HS-5 (cell line): Measurements from ENCODE around the gene CMSS1.
A peak's percentile ranks its signal among the peaks of the same experiment; 100 is the strongest.

Source experiments
- DNase-seq: peaks from one replicate; pipeline ENCODE4 v3.0.0-alpha.2; 2012; ENCODE audit warnings: low read depth

Gene CMSS1

DNA sequence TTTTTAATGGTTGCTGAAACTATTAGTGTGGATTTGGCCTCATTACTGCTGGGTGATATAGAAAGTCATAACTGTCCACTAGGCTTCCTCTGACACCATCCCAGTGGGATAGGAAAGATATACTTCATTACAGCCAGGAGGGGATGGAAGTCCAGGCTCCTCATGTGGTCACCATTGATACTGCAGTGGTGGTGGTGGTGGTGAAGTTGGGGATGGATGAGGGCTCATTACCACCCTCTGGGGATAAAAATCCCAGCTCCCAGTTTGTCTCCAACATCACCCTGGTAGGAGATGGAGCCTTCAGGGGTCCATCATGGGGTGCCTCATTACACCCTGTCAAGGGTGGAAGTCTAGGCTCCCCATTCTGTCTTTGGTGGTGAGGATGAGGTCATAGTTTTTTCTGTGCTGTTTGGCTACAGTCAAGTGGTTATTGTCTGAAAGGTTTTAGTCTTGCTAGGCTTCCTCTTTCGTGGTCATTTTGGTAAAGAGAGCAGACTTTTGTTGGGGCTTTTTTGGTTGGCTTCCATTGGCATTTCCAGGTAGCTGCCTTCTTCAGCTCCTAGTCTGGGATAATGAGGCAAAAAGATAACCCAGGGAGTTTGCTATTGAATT, 326.7 kb downstream of the CMSS1 start:
- DNase-seq: no peak

DNA sequence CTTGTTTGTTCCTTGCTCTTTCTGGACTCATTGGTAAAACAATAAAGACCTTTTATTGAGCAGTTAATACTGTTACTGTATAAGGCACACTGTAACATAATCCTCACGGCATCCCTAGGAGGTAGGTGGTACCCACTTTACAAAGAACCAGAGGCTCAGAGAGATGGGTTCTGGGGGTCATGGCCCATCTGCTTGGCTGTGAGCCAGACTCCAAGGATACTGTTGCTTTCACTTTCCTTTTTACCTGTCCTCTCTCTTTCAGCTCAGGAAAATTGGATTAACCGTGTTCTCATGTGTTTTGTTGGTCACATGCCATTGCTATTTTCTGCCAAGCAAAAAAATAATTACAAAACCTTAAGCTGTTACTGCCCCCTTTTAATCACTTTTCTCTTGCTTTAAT, 331.5 kb downstream of the CMSS1 start:
- no peak for DNase-seq

DNA sequence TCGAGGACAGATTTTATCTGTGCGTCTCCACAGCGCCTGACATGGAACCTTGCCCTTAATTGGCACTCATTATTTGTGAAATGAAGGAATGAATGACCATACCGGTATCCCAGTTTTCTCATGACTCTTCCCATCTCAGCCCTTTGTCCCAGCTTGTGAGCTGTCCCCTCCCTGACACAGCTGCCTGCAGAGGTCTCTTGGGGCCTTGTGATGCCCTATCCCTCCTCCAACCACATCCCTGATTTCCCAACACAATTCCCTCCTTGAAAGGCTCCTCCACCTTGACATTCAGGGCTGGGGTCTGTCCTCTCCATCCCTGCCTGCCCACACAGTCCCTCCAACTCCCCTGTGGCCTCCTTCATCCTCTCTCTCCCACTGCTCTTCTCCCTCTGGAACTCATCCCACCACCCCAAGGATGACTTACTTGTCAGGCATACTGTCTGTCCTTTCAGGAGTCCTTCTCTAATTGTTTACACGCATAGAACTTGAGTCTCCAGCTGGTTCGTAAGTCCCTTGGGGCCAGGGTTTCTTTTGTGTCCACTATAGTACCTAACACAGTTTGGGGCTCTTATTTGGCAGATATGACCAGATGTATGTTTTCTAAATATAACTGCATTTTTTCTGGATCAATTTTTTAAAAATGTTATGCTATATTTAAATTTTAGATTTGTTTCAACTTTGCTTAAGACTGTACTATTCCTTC, 332.2 kb downstream of the CMSS1 start:
- DNase-seq: no peak

GRCh38 chr3:100150473-100150872, 332.8 kb downstream of the CMSS1 start:
- DNase-seq: no peak

DNA sequence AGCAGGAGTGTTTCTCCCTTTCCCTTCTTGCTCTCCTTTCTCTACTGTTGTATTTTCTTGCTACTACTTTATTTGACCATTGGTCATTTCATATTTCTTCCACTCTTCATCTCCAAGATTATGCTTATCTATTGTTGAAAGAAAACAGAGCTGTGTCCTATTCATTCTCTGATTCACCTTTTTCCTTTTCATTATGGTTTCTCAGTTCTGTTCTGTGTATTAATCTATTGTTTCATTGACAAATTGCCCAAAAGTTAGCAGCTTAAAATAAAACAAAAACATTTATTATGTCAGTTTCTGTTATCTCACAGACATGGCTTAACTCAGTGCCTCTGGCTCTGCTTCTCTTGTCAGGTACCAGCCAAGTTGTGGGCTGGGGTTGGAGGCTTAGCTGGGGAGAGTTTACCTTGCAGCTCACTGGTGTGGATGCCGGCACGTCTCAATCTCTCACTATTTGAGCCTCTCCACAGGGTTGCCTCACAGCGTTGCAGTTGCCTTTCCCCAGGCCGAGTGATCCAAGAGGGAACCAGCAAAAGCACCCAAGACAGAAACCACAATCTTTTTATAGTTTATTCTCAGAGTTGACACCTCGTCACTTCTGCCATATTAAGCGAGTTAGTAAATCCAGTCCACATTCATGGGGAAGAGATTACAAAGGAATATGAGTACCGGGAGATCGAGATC, 333.5 kb downstream of the CMSS1 start:
- DNase-seq: no peak

GRCh38 chr3:100154171-100154570, 336.5 kb downstream of the CMSS1 start:
- DNase-seq: no peak

DNA sequence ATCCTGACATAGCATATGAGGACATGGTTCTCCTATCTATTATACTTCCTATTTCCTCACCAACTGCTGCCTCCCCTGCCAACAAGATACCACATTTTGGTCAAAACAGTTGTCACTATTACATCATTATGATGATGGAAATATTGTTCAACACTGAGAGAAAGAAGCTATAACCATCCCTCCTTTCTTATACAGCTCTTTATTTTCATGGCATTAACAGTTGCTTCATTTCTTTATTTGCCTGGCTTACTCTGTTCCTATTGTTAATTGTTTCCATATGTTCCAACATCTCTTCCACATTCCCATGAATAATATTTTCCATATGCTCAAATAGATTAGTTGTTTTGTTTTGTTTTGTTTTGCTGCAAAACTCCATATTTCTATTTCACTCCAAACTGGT, 337.5 kb downstream of the CMSS1 start:
- DNase-seq: peak; percentile 30

- no peak for DNase-seq
These were observed 337.9 kb downstream of the CMSS1 start for GRCh38 chr3:100155590-100155989.

DNA sequence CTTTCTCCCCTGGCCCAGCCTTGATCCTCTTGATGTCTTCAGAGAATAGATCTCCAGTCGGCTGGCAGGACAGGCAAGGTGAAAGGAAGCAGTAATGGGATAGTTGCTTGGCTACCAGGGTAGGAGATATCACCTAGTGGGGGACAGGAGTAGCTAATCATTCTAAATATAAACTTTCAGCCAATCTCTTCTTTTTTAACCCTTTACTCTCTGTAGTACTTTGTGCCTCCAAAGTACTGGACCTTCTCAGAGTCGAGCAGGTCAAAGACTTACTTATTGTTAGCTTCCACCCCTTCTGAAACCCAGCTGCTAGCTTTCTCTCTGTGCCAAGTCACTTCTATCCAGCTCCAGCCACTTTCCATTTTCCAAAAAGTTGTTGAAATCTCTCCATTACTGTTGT, 340.0 kb downstream of the CMSS1 start:
- DNase-seq: no peak

DNA sequence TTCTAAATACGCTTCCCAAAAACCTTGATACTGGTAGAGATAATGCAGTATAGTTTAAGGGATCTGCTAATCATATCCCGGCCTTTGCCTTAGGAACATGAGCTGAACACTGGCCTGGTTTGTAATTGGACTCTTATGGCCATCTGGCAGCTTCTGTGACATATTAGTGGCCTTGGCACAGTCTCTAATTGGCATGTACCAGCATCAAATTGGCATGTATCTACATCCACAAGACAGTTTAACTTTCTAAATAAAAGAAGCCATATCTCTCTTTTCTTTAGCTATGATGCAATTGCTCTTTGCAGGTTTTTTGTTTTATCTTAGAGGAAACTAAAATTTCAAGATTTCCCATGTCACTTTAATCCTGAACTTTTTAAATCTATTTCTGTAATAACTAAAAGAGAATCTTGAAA, 341.3 kb downstream of the CMSS1 start:
- DNase-seq: no peak

DNA sequence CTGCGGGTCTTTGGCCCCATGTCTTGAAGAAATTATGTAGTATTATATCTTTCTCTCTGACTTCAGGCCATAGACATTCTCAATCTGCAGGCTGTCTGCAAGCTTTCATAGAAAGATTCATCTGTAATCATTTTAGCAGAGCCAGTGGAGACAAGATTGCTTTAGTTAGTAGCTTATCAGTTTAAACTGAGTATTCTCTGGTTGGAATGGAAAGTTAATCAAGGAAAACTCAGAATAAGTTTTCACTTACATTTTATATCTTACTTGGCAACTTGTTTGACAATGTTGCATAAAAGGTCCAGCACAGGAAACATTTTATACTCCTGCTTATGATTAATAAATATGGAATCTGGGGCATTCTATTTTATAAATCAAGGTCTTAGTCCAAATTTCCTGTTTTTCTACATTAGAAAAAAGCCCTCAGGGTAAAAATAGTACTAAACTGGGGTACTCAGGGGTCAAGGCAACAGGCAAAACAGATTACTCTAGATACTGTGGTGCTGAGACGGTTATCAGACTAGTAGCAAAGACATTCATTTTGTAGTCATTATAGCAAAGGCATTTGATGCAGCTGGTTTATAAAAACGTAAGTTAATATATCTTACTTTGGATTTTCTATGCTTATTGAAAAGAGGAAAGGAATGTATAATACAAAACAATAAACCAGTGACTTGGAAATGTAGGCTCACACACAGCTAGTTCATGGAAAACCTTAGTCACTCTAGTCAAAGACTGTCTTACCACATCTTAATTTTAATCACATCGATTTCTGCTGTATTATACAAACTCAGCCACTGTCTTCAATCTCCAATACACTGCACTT, 341.9 kb downstream of the CMSS1 start:
- DNase-seq: peak; percentile 59

- DNase-seq: no peak
These were observed 342.9 kb downstream of the CMSS1 start for GRCh38 chr3:100160521-100160920.

DNA sequence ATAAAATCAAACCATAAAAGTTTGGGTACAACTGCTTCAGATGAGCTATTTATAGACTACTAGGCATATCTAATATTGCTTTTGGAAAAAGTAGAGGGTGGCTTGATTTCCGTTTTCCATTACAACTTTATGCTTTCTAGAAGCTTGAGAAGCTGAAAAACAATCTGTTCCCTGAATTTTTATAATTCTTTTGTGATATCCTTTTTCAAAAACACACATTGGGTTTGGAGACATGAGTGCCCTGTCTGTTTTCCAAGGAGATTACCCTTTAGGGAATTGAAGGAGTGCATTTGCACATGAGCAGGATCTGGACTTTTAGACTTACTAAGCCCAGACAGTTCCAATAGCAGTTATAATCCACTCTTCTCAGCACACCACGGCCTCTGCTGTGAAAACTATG, 346.1 kb downstream of the CMSS1 start:
- DNase-seq: no peak

DNA sequence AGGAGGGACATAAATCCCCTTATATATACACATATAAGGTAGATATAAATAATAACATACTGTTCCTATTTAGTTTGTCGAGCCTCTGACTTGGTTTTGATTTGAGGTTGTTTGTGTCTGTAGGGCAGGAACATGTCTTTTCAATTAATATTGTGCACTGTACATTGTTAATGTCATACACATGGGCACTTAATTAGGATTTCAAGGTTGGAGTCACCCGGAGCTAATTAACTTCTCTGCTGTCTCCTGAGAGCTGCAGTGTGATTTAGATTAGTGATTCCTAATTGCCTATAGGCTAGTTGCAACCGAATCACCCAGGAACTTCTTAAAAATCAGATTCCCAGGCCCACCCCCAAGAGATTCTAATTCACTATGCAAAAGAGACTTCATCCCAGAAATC, 347.1 kb downstream of the CMSS1 start:
- no peak for DNase-seq

GRCh38 chr3:100165926-100166550, 348.4 kb downstream of the CMSS1 start:
- no peak for DNase-seq

GRCh38 chr3:100169201-100169920, 351.7 kb downstream of the CMSS1 start:
- DNase-seq: no peak

DNA sequence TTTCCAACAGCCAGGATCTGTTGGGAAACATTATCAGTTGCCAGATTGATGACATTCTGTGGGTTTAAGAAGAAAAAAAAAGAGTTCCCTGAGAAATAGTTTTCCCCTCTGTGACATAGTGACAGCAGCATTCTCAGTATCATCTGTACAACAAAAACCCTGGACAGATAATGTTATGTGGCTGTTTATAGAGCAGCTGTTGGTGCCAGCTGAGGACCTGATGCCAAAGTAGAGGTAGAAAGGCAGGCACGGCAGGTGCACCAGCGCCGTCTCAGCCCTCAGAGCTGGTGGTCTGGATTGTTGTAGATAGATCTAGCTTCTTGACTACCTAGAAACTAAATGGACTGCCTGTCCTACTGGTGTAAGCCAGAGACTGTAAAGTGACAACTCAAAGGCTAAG, 352.8 kb downstream of the CMSS1 start:
- DNase-seq: no peak

DNA sequence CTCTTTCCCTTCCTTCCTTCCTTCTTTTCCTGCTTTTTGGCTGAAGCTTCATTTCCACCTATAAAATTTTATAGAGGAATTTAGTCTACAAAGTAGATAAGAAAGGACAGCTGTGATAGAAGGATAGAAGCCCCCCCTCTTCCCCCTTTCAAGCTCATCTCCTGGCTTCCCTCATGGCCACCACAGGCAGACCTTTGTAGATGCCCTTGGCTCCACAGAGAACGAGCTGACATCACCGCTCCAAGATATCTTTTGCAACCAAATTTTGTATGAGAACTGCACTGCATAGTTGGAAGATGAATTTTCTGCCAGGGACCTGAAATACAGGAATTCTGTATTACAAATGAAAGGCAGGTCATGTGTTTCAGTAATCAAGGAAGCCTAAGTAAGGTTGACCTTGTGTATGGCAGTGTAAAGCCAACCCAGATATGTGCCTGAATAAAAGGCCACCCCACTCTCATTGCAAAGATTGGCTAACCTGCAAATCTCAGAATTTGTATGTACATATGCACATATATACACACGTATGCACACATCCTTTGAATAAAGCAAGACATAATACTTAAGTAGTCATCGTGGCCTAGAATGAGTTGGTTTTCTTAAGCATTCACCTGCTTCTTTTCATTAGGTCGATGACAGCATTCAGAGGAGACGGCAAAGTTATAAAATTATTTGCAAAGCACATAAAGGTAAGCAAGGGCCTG, 353.7 kb downstream of the CMSS1 start:
- DNase-seq: no peak

DNA sequence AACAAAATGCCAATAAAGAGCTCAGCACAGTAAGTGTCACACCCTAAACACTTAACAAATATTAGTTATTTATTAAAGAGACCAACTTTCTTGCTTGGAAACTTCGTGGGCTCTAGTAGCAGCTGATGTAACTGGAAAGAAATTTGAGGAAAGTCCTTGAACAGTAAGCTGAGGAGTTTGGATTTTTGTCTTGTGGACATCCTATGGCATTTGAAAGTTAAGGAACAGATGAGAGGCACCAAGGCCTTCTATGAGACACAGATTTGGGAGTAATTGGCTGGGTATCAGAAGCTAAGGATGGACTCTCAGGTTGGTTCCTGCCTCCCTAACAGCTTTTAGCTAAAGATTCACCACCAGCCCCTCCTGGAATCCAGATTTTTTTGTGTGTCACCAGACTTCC, 356.3 kb downstream of the CMSS1 start:
- no peak for DNase-seq

DNA sequence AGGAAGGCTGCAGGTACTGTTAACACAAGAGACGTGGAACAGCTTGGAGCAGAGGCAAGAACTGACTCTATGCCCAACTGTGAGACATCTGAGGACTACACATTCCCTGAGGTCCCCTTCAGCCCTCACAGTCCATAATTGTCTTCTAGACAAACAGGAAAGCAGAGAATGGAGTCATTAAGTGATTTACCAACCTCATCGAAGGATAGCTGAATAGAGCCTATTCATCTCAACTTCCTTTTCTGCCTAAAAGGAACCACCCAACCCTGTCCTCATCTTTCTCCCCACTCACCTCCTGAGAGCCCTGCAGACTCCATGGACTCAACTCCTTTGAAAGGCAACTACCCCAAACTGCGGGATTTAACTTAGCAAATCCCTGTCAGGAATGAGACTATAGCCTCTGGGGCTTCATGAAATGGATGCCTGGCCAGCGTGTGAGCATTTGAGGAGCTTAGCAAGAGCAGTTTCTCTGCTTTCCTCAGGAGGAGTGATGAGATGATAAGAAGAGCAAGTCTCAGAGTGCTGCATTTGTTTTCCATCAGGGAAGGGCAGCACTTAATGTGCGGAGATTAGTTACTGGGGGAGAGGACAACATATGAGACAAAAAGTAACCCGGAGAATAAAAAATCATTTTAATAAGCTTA, 358.1 kb downstream of the CMSS1 start:
- DNase-seq: no peak
